ENCODE results near the gene ZMYM3.

- TF ChIP-seq NFE2L1 (CRISPR knock-in tag; IDR thresholded peaks at IDR 0.05) (no peak), CTCF (IDR thresholded peaks at IDR 0.05) (no peak), TCF7 (CRISPR knock-in tag; IDR thresholded peaks at IDR 0.05; ENCODE audit: low read depth) (no peak), NR2C2 (CRISPR knock-in tag; IDR thresholded peaks at IDR 0.05) (no peak)
- TF ChIP-seq, protein P1, sequence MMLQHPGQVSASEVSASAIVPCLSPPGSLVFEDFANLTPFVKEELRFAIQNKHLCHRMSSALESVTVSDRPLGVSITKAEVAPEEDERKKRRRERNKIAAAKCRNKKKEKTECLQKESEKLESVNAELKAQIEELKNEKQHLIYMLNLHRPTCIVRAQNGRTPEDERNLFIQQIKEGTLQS (CRISPR knock-in tag; conservative IDR thresholded peaks at IDR 0.05) = no peak
- TF ChIP-seq, protein P2, sequence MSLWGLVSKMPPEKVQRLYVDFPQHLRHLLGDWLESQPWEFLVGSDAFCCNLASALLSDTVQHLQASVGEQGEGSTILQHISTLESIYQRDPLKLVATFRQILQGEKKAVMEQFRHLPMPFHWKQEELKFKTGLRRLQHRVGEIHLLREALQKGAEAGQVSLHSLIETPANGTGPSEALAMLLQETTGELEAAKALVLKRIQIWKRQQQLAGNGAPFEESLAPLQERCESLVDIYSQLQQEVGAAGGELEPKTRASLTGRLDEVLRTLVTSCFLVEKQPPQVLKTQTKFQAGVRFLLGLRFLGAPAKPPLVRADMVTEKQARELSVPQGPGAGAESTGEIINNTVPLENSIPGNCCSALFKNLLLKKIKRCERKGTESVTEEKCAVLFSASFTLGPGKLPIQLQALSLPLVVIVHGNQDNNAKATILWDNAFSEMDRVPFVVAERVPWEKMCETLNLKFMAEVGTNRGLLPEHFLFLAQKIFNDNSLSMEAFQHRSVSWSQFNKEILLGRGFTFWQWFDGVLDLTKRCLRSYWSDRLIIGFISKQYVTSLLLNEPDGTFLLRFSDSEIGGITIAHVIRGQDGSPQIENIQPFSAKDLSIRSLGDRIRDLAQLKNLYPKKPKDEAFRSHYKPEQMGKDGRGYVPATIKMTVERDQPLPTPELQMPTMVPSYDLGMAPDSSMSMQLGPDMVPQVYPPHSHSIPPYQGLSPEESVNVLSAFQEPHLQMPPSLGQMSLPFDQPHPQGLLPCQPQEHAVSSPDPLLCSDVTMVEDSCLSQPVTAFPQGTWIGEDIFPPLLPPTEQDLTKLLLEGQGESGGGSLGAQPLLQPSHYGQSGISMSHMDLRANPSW (CRISPR knock-in tag; conservative IDR thresholded peaks at IDR 0.05; ENCODE audit: low read depth) = no peak
Measured at GRCh38 chrX:71225009-71225408, 28.9 kb downstream of the ZMYM3 start.
